DMS53 treated with DMSO at 0.1 percent for 48 hours (cell line): ENCODE measurements around the gene SEPSECS.

Source experiments
- DNase-seq: peaks from one replicate; lab custom pipeline; 2025; ENCODE audit not compliant: unreplicated experiment; lab: John Stamatoyannopoulos, UW

SEPSECS gene

GRCh38 chr4:25159837-25160713 is at the start of gene SEPSECS:
Gene SEPSECS, minus strand, starts transcription at chr4:25160449. Its CDS starts 80 bp downstream, at chr4:25160369.
- DNase-seq, result peak; percentile 99

GRCh38 chr4:25209702-25210101 is 49.5 kb upstream of the SEPSECS start:
- no peak for DNase-seq

- no peak for DNase-seq
These were observed 47.7 kb upstream of the SEPSECS start for GRCh38 chr4:25207997-25208396.

- no peak for DNase-seq
These were observed 38.5 kb upstream of the SEPSECS start for GRCh38 chr4:25198713-25199112.

- DNase-seq, result no peak
These were observed 30.2 kb upstream of the SEPSECS start for GRCh38 chr4:25190407-25190806.

GRCh38 chr4:25184056-25184455 is 23.8 kb upstream of the SEPSECS start:
- DNase-seq, result no peak

- no peak for DNase-seq
These were observed 22.7 kb upstream of the SEPSECS start for GRCh38 chr4:25182937-25183336.

GRCh38 chr4:25180524-25181131 is 20.4 kb upstream of the SEPSECS start:
- peak; percentile 39 for DNase-seq

GRCh38 chr4:25178838-25179261 is 18.6 kb upstream of the SEPSECS start:
- DNase-seq, result no peak

- no peak for DNase-seq
These were observed 16.9 kb upstream of the SEPSECS start for GRCh38 chr4:25177147-25177546.

GRCh38 chr4:25174674-25175073 is 14.4 kb upstream of the SEPSECS start:
- no peak for DNase-seq

GRCh38 chr4:25172961-25173915 is 13.0 kb upstream of the SEPSECS start:
- DNase-seq, result peak; percentile 53

- no peak for DNase-seq
These were observed 11.1 kb upstream of the SEPSECS start for GRCh38 chr4:25171201-25171865.

- DNase-seq, result no peak
These were observed 9.2 kb upstream of the SEPSECS start for GRCh38 chr4:25169446-25169845.

GRCh38 chr4:25165916-25166315 is 5.7 kb upstream of the SEPSECS start:
- DNase-seq, result no peak

- DNase-seq, result no peak
These were observed 2.9 kb upstream of the SEPSECS start for GRCh38 chr4:25163196-25163595.

- DNase-seq, result no peak
These were observed 2.3 kb upstream of the SEPSECS start for GRCh38 chr4:25162566-25162965.

GRCh38 chr4:25161593-25161950 is 1.3 kb upstream of the SEPSECS start:
- no peak for DNase-seq

GRCh38 chr4:25160714-25161592 is 704 bp upstream of the SEPSECS start:
- DNase-seq, result peak; percentile 81

- no peak for DNase-seq
These were observed 1.4 kb downstream of the SEPSECS start for GRCh38 chr4:25158817-25159216.
